Caco-2 (cell line): Measurements from ENCODE around the gene ZG16. TPM values are rescaled to one million over a fixed set of nuclear protein-coding genes. Genes with fewer than 3 reads are reported as not detected.

Source experiments
- BruUV-seq: library from RNA; stranded (reverse); fragments of 400-500 nt; replicated peaks from 2 replicates; lab custom pipeline; 2021; lab: Mats Ljungman, UMichigan
- CTCF ChIA-PET: fragments of 300-600 bp; sonication (Branson Sonifier 250); formaldehyde crosslinking; loops from one replicate; lab custom pipeline; 2022; ENCODE audit warnings: antibody characterized with exemption; lab: Charles Lee
- POLR2A ChIA-PET: fragments of 300-600 bp; sonication (Branson Sonifier 250); formaldehyde crosslinking; loops from one replicate; lab custom pipeline; 2022; ENCODE audit warnings: antibody characterized with exemption; lab: Charles Lee
- DNase-seq, 2 experiments: peaks; one replicate each; pipeline versions ENCODE4 v3.0.0 to v3.0.0-alpha.2; 2020 to 2022
- H3K27me3 ChIP-seq: replicated peaks from 2 replicates; pipeline ENCODE4 v1.6.0; 2011; ENCODE audit warnings: low read length; ENCODE audit not compliant: control insufficient read depth, insufficient read depth
- H3K36me3 ChIP-seq: 2 replicates; pipeline ENCODE4 v1.5.1; 2011; ENCODE audit warnings: low read length; ENCODE audit not compliant: control insufficient read depth, insufficient read depth
- H3K4me1 ChIP-seq: fragments of 250-450 bp; sonication (Bioruptor Pico); 2 replicates; pipeline ENCODE4 v1.5.1; 2020; ENCODE audit warnings: mild to moderate bottlenecking
- H3K4me3 ChIP-seq: 2 replicates; pipeline ENCODE4 v1.5.1; 2011; ENCODE audit warnings: low read depth, mild to moderate bottlenecking, control low read depth, low read length
- H3K9me3 ChIP-seq: fragments of 250-450 bp; sonication (Bioruptor Pico); 2 replicates; pipeline ENCODE4 v1.5.1; 2020; ENCODE audit warnings: mild to moderate bottlenecking, moderate library complexity
- H3K27ac Mint-ChIP-seq: one replicate; pipeline ENCODE4 v1.8.0; 2022; ENCODE audit warnings: mixed read lengths; ENCODE audit not compliant: unreplicated experiment
- H3K27me3 Mint-ChIP-seq: one replicate; pipeline ENCODE4 v1.8.0; 2022; ENCODE audit warnings: mixed read lengths; ENCODE audit not compliant: insufficient read depth, unreplicated experiment
- H3K36me3 Mint-ChIP-seq: one replicate; pipeline ENCODE4 v1.8.0; 2022; ENCODE audit warnings: mild to moderate bottlenecking, mixed read lengths; ENCODE audit not compliant: insufficient read depth, unreplicated experiment
- H3K4me1 Mint-ChIP-seq: one replicate; pipeline ENCODE4 v1.8.0; 2022; ENCODE audit warnings: low read depth, mixed read lengths; ENCODE audit not compliant: unreplicated experiment
- H3K4me3 Mint-ChIP-seq: one replicate; pipeline ENCODE4 v1.8.0; 2022; ENCODE audit warnings: mild to moderate bottlenecking, moderate library complexity, mixed read lengths; ENCODE audit not compliant: unreplicated experiment
- H3K9me3 Mint-ChIP-seq: one replicate; pipeline ENCODE4 v1.8.0; 2022; ENCODE audit warnings: mixed read lengths; ENCODE audit not compliant: unreplicated experiment
- CTCF ChIP-seq, 2 experiments: fragments of 200-600 bp in 1 of 2; IDR thresholded peaks; 1 replicate in 1 of 2; 2 replicates in 1 of 2; pipeline versions ENCODE4 v1.5.1 to v1.8.0; 2011 to 2022; ENCODE audit warnings: antibody characterized with exemption in 1 of 2, control low read depth in 1 of 2, inconsistent platforms in 1 of 2, low read depth in 1 of 2, low read length in 1 of 2, mild to moderate bottlenecking in 1 of 2, moderate library complexity in 1 of 2; ENCODE audit not compliant: insufficient read depth in 1 of 2, severe bottlenecking in 1 of 2, unreplicated experiment in 1 of 2
- intact Hi-C: fragments of 100-400 bp; cut with micrococcal nuclease; formaldehyde crosslinking; loops from one replicate; pipeline ENCODE4 v1.10.0; 2022; ENCODE audit not compliant: unreplicated experiment
- total RNA-seq: library from RNA; stranded (reverse); gene quantifications from 2 replicates; pipeline ENCODE4 v1.2.3, GENCODE V29; 2022

Gene ZG16
- total RNA-seq, 1 experiment from 2014 or later = 1.9 TPM

GRCh38 chr16:29809031-29809747 lies 31.1 kb downstream of the ZG16 start:
- H3K9me3 ChIP-seq = no peaks in the 10 kb centered on the region
- H3K36me3 ChIP-seq = peaks cover 7% of the 10 kb centered on the region; the same call in 1 of the 2 replicates
- H3K36me3 Mint-ChIP-seq = peaks cover 71% of the 10 kb centered on the region
- H3K4me3 Mint-ChIP-seq = peak overlapping the region; percentile 94
- intact Hi-C loops = loop anchor here (5.0 kb wide), 1 partner anchor 107 kb away; no protein-coding TSS in a partner anchor
- no TSS peak for BruUV-seq
- H3K27ac Mint-ChIP-seq = peak overlapping the region; percentile 85
- peak overlapping the region; percentile 90 for H3K4me3 ChIP-seq
- no peaks in the 10 kb centered on the region for H3K27me3 Mint-ChIP-seq
- CTCF ChIA-PET = interaction anchor here (2.0 to 3.5 kb wide), 3 partner anchors 8 to 164 kb away, joined by 10 to 26 read pairs (median 22); partner anchors contain the start of genes PAGR1 and TAOK2
- H3K9me3 Mint-ChIP-seq = no peaks in the 10 kb centered on the region
- POLR2A ChIA-PET = no interaction called here
- H3K4me1 Mint-ChIP-seq = peaks cover 29% of the 10 kb centered on the region
- TF ChIP-seq CTCF (IDR thresholded peaks at IDR 0.05; ENCODE audit: insufficient read depth in 1 of 2, low read depth in 1 of 2, low read length in 1 of 2, severe bottlenecking in 1 of 2, unreplicated experiment in 1 of 2) = no peak
- H3K27me3 ChIP-seq = no peaks in the 10 kb centered on the region
- H3K4me1 ChIP-seq = peaks cover 28% of the 10 kb centered on the region
- DNase-seq = no peak

GRCh38 chr16:29809850-29810698 lies 32.0 kb downstream of the ZG16 start:
- no peaks in the 10 kb centered on the region for H3K27me3 Mint-ChIP-seq
- intact Hi-C loops = loop anchor here (5.0 to 10.0 kb wide), 2 partner anchors 108 to 185 kb away; partner anchors contain the start of genes HIRIP3 and INO80E
- H3K9me3 Mint-ChIP-seq = no peaks in the 10 kb centered on the region
- Histone ChIP-seq H3K27me3 (no peaks in the 10 kb centered on the region), H3K4me3 (peak overlapping the region; percentile 10; the same call in 1 of the 2 replicates), H3K9me3 (no peaks in the 10 kb centered on the region), H3K4me1 (peaks cover 25% of the 10 kb centered on the region), H3K36me3 (peaks cover 7% of the 10 kb centered on the region; the same call in 1 of the 2 replicates)
- H3K36me3 Mint-ChIP-seq = peaks cover 64% of the 10 kb centered on the region
- peak overlapping the region; percentile 94 for H3K4me3 Mint-ChIP-seq
- no peak for TF ChIP-seq CTCF (IDR thresholded peaks at IDR 0.05; ENCODE audit: insufficient read depth in 1 of 2, low read depth in 1 of 2, low read length in 1 of 2, severe bottlenecking in 1 of 2, unreplicated experiment in 1 of 2)
- H3K4me1 Mint-ChIP-seq = peaks cover 33% of the 10 kb centered on the region
- H3K27ac Mint-ChIP-seq = peak overlapping the region; percentile 93
- POLR2A ChIA-PET = no interaction called here
- DNase-seq = no peak
- CTCF ChIA-PET = interaction anchor here (0.5 kb wide), 1 partner anchor 135 kb away, joined by 3 read pairs; no protein-coding TSS in a partner anchor
- no TSS peak for BruUV-seq
